ENCODE results near the gene JARID2. TPM values are rescaled to one million over a fixed set of nuclear protein-coding genes. Genes with fewer than 3 reads are reported as not detected.

The JARID2 gene
- total and polyA plus RNA-seq, 2 of the 13 experiments (the other 11 are each of a cell fraction or from before 2014, with no cell fraction given), result 7.5 to 10.3 TPM

GRCh38 chr6:15250187-15251168, 4.6 kb downstream of the JARID2 start:
- TF ChIP-seq RFX5 (IDR thresholded peaks at IDR 0.05; ENCODE audit: low read depth, low read length), result no peak
- no peak for TF ChIP-seq SCMH1 (CRISPR knock-in tag; IDR thresholded peaks at IDR 0.05; ENCODE audit: borderline replicate concordance)
- no peak for TF ChIP-seq AHR (CRISPR knock-in tag; IDR thresholded peaks at IDR 0.05)
- in situ Hi-C loops (cut with HindIII; ENCODE audit: extremely low pct_ligation_motif_present, low pct_unique_long_range_greater_than_20kb), result no loop called here
- Histone ChIP-seq H3K4me2 (ENCODE audit: low read depth, low read length) (no peak overlapping the region), H2AFZ (ENCODE audit: low read length) (no peak overlapping the region), H3K4me1 (ENCODE audit: insufficient read depth, low read length) (peaks cover 44% of the 10 kb centered on the region), H3K79me2 (ENCODE audit: insufficient read depth, low read length) (peaks cover 84% of the 10 kb centered on the region), H3K27ac (ENCODE audit: extremely low read length, insufficient read depth, low read length) (no peak overlapping the region), H3K9me3 (ENCODE audit: low read length) (no peaks in the 10 kb centered on the region), H3K9ac (ENCODE audit: insufficient read depth, low read depth, low read length) (no peak overlapping the region), H4K20me1 (ENCODE audit: insufficient read depth, low read length) (peaks cover 12% of the 10 kb centered on the region; the same call in 1 of the 2 replicates), H3K27me3 (ENCODE audit: control insufficient read depth in 1 of 2, insufficient read depth in 2 of 2, low read length in 2 of 2) (no peaks in the 10 kb centered on the region; a peak in 1 of 5 replicates), H3K4me3 (replicated peaks in 1 of 3; ENCODE audit: insufficient read depth in 1 of 3, low read depth in 2 of 3, low read length in 3 of 3) (no peak overlapping the region), H3K36me3 (replicated peaks in 1 of 2; ENCODE audit: control insufficient read depth in 1 of 2, insufficient read depth in 2 of 2, low read length in 2 of 2) (no peaks in the 10 kb centered on the region)
- no peak for ATAC-seq
- no peak for FAIRE-seq
- no TSS peak for BruUV-seq (replicated peaks)
- WGBS (ENCODE audit: low lambda C conversion rate), result 92% methylated on average over 15 of the region's 15 CpGs
- DNase-seq (ENCODE audit: low spot score), result no peak
- intact Hi-C loops (cut with micrococcal nuclease; ENCODE audit: unreplicated experiment), result no loop called here
- ChIA-PET CTCF (ENCODE audit: low intra/inter-chr PET ratio, low total read pairs) (no interaction called here), POLR2A (interaction anchor here (3.7 kb wide), 1 partner anchor 15 kb away, joined by 18 read pairs; no protein-coding TSS in a partner anchor)

- Histone ChIP-seq H3K27ac (ENCODE audit: extremely low read length, insufficient read depth, low read length) (no peak overlapping the region), H3K4me3 (replicated peaks in 1 of 3; ENCODE audit: insufficient read depth in 1 of 3, low read depth in 2 of 3, low read length in 3 of 3) (no peak overlapping the region), H3K4me1 (ENCODE audit: insufficient read depth, low read length) (peaks cover 44% of the 10 kb centered on the region), H3K27me3 (ENCODE audit: control insufficient read depth in 1 of 2, insufficient read depth in 2 of 2, low read length in 2 of 2) (no peaks in the 10 kb centered on the region; a peak in 1 of 5 replicates), H3K4me2 (ENCODE audit: low read depth, low read length) (no peak overlapping the region), H3K9ac (ENCODE audit: insufficient read depth, low read depth, low read length) (no peak overlapping the region), H2AFZ (ENCODE audit: low read length) (no peak overlapping the region), H3K79me2 (ENCODE audit: insufficient read depth, low read length) (peaks cover 88% of the 10 kb centered on the region), H4K20me1 (ENCODE audit: insufficient read depth, low read length) (peaks cover 7% of the 10 kb centered on the region; the same call in 1 of the 2 replicates), H3K36me3 (replicated peaks in 1 of 2; ENCODE audit: control insufficient read depth in 1 of 2, insufficient read depth in 2 of 2, low read length in 2 of 2) (no peaks in the 10 kb centered on the region), H3K9me3 (ENCODE audit: low read length) (no peaks in the 10 kb centered on the region)
- FAIRE-seq, result no peak
- 89% methylated on average over 3 of the region's 3 CpGs for WGBS (ENCODE audit: low lambda C conversion rate)
- in situ Hi-C loops (cut with HindIII; ENCODE audit: extremely low pct_ligation_motif_present, low pct_unique_long_range_greater_than_20kb), result no loop called here
- ChIA-PET CTCF (ENCODE audit: low intra/inter-chr PET ratio, low total read pairs) (no interaction called here), POLR2A (no interaction called here)
- ATAC-seq, result no peak
- BruUV-seq (replicated peaks), result no TSS peak
- no peak for DNase-seq (ENCODE audit: low spot score)
- TF ChIP-seq ZNF891 (CRISPR knock-in tag; IDR thresholded peaks at IDR 0.05), result no peak
- no peak for TF ChIP-seq RXRB (CRISPR knock-in tag; IDR thresholded peaks at IDR 0.05; ENCODE audit: borderline replicate concordance)
- no peak for TF ChIP-seq ZNF331 (CRISPR knock-in tag; IDR thresholded peaks at IDR 0.05)
- TF ChIP-seq ZNF17 (CRISPR knock-in tag; IDR thresholded peaks at IDR 0.05), result no peak
- TF ChIP-seq SNAPC2 (CRISPR knock-in tag; IDR thresholded peaks at IDR 0.05), result no peak
- no peak for TF ChIP-seq ZNF574 (CRISPR knock-in tag; IDR thresholded peaks at IDR 0.05)
- TF ChIP-seq JARID2 (CRISPR knock-in tag; IDR thresholded peaks at IDR 0.05; ENCODE audit: insufficient replicate concordance), result no peak
- TF ChIP-seq U2AF1 (optimal IDR thresholded peaks at IDR 0.05; ENCODE audit: low read depth, low read length), result no peak
- intact Hi-C loops (cut with micrococcal nuclease; ENCODE audit: unreplicated experiment), result no loop called here
Measured at GRCh38 chr6:15252195-15252594, 6.3 kb downstream of the JARID2 start.

All from HepG2 (cell line).